GM23248 (cell line): ENCODE results near the gene LSM14A. TPM values are rescaled to one million over a fixed set of nuclear protein-coding genes. Genes with fewer than 3 reads are reported as not detected.
"Not testable (repeated sequence)": the region's sequence is repeated elsewhere in the genome, so short reads cannot be mapped to it uniquely, and the experiment has no call there.

ENCODE experiments used
- DNase-seq: peaks from one replicate; pipeline ENCODE4 v3.0.0-alpha.2; 2015
- H2AFZ ChIP-seq: fragments of 200-600 bp; sonication (generic); 2 replicates; pipeline ENCODE4 v1.6.1; 2016; ENCODE audit warnings: antibody characterized with exemption
- H3F3A ChIP-seq: fragments of 200-600 bp; sonication (generic); 2 replicates; pipeline ENCODE4 v1.6.1; 2016; ENCODE audit warnings: mild to moderate bottlenecking, antibody characterized with exemption, mixed run types; ENCODE audit not compliant: insufficient read depth
- H3K27ac ChIP-seq: fragments of 200-600 bp; sonication (generic); 2 replicates; pipeline ENCODE4 v1.5.1; 2016; ENCODE audit warnings: mild to moderate bottlenecking
- H3K27me3 ChIP-seq: fragments of 200-600 bp; sonication (generic); replicated peaks from 2 replicates; pipeline ENCODE4 v1.6.1; 2016; ENCODE audit warnings: mild to moderate bottlenecking; ENCODE audit not compliant: insufficient read depth
- H3K36me3 ChIP-seq: fragments of 200-600 bp; sonication (generic); 2 replicates; pipeline ENCODE4 v1.6.1; 2016; ENCODE audit warnings: low read depth, mild to moderate bottlenecking
- H3K4me1 ChIP-seq: fragments of 200-600 bp; sonication (generic); 2 replicates; pipeline ENCODE4 v1.6.1; 2016; ENCODE audit warnings: mild to moderate bottlenecking; ENCODE audit not compliant: insufficient read depth
- H3K4me2 ChIP-seq: fragments of 200-600 bp; sonication (generic); one replicate; pipeline ENCODE4 v1.6.1; 2016; ENCODE audit warnings: mild to moderate bottlenecking; ENCODE audit not compliant: unreplicated experiment
- H3K4me3 ChIP-seq: fragments of 200-600 bp; sonication (generic); 2 replicates; pipeline ENCODE4 v1.5.1; 2016; ENCODE audit warnings: mild to moderate bottlenecking
- H3K79me2 ChIP-seq: fragments of 200-600 bp; sonication (generic); 2 replicates; pipeline ENCODE4 v1.6.1; 2016; ENCODE audit warnings: mild to moderate bottlenecking; ENCODE audit not compliant: insufficient read depth
- H3K9ac ChIP-seq: fragments of 200-600 bp; sonication (generic); 2 replicates; pipeline ENCODE4 v1.6.1; 2016; ENCODE audit warnings: mild to moderate bottlenecking
- H3K9me2 ChIP-seq: fragments of 200-600 bp; sonication (generic); 2 replicates; pipeline ENCODE4 v1.6.1; 2016; ENCODE audit warnings: mixed run types, mild to moderate bottlenecking, moderate library complexity; ENCODE audit not compliant: insufficient read depth
- H3K9me3 ChIP-seq: fragments of 200-600 bp; sonication (generic); one replicate; pipeline ENCODE4 v1.6.1; 2017; ENCODE audit warnings: low read depth
- H4K20me1 ChIP-seq: fragments of 200-600 bp; sonication (generic); 2 replicates; pipeline ENCODE4 v1.6.0; 2016; ENCODE audit not compliant: insufficient read depth
- EZH2 ChIP-seq: fragments of 200-600 bp; sonication (generic); IDR thresholded peaks from 2 replicates; pipeline ENCODE4 v1.6.1; 2018; ENCODE audit warnings: antibody characterized with exemption, mild to moderate bottlenecking; ENCODE audit not compliant: insufficient read depth, poor library complexity, severe bottlenecking
- EZH2phosphoT487 ChIP-seq: fragments of 200-600 bp; sonication (generic); IDR thresholded peaks from 2 replicates; pipeline ENCODE4 v1.6.1; 2018; ENCODE audit warnings: antibody characterized with exemption, moderate library complexity, mild to moderate bottlenecking, low read depth; ENCODE audit not compliant: insufficient read depth
- WGBS, 2 experiments: methylation state at CpG; one replicate each; pipeline ENCODE4 v1.1.6; 2015 to 2017; ENCODE audit warnings: low lambda C conversion rate in 2 of 2, low coverage in 1 of 2; ENCODE audit errors: missing lambda C conversion rate in 2 of 2; 5-methylcytosine and 5-hydroxymethylcytosine counted together
- in situ Hi-C: fragments of 300-500 bp; cut with MboI; formaldehyde crosslinking; loops from 2 replicates; pipeline ENCODE4 v1.15.0; 2020
- polyA plus RNA-seq: library from polyadenylated mRNA; unstranded; fragments of >200 nt; fragmentation: Nextera tagmentation; extraction: Ambion mirVana; gene quantifications from 2 replicates; pipeline ENCODE4 v1.2.1, GENCODE V29; 2016
- total RNA-seq: library from RNA; depleted of rRNA; stranded (reverse); fragments of >200 nt; shearing (Covaris generic); gene quantifications from 2 replicates; pipeline ENCODE4 v1.2.3, GENCODE V29; 2014

Gene LSM14A
- total and polyA plus RNA-seq, 2 experiments from 2014 or later = 66.1 to 71.7 TPM

- Histone ChIP-seq H3K36me3 (peaks cover 40% of the 10 kb centered on the region), H3K9me2 (no peaks in the 10 kb centered on the region), H3K9ac (no peak overlapping the region), H4K20me1 (peaks cover 33% of the 10 kb centered on the region; the same call in 1 of the 2 replicates), H3K27me3 (no peaks in the 10 kb centered on the region), H3K4me2 (no peak overlapping the region), H3K4me3 (no peak overlapping the region), H3F3A (no peaks in the 10 kb centered on the region), H3K79me2 (peaks cover 98% of the 10 kb centered on the region), H3K9me3 (no peaks in the 10 kb centered on the region), H3K4me1 (peaks cover 6% of the 10 kb centered on the region), H3K27ac (no peak overlapping the region), H2AFZ (no peak overlapping the region)
- no peak for TF ChIP-seq EZH2
- no peak for TF ChIP-seq EZH2phosphoT487
- in situ Hi-C loops = no loop called here
- no peak for DNase-seq
- 81 to 86% methylated on average over 4 of the region's 4 CpGs for WGBS, 2 experiments
Observed at GRCh38 chr19:34193876-34194275, 21.6 kb downstream of the LSM14A start.

GRCh38 chr19:34201133-34201532 lies 28.8 kb downstream of the LSM14A start:
- H3K4me2 ChIP-seq = no peak overlapping the region
- H3K27me3 ChIP-seq = no peaks in the 10 kb centered on the region
- no peak overlapping the region for H3K9ac ChIP-seq
- 0 out of 2 replicates have a peak, but pooled peaks cover 6% of the 10 kb centered on the region for H3K4me1 ChIP-seq
- no peak overlapping the region for H3K27ac ChIP-seq
- H2AFZ ChIP-seq = no peak overlapping the region
- no peaks in the 10 kb centered on the region for H3F3A ChIP-seq
- WGBS, 2 experiments = 96 to 100% methylated on average over 6 of the region's 6 CpGs
- no peaks in the 10 kb centered on the region for H3K9me2 ChIP-seq
- no peak for TF ChIP-seq EZH2phosphoT487
- no peak for TF ChIP-seq EZH2
- no peak overlapping the region for H3K4me3 ChIP-seq
- H3K9me3 ChIP-seq = no peaks in the 10 kb centered on the region
- DNase-seq = no peak
- H4K20me1 ChIP-seq = 0 out of 2 replicates have a peak, but pooled peaks cover 4% of the 10 kb centered on the region
- peaks cover 47% of the 10 kb centered on the region for H3K36me3 ChIP-seq
- peaks cover 89% of the 10 kb centered on the region for H3K79me2 ChIP-seq
- in situ Hi-C loops = no loop called here

DNA sequence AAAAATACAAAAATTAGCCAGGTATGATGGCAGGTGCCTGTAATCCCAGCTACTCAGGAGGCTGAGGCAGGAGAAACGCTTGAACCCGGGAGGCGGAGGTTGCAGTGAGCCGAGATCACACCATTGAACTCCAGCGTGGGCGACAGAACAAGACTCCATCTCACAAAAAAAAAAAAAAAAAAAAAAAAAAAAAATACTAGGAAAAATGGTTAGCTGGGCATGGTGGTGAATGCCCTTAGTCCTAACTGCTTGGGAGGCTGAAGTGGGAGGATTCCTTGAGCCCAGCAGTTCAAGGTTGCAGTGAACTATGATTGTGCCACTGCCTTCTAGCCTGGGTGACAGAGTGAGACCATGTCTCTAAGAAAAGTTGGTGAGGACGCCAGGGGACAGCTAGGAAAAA lies 33.0 kb downstream of the LSM14A start:
- H3K4me3 ChIP-seq, in situ Hi-C loops, H3K27ac ChIP-seq, H3K9me2 ChIP-seq, H3F3A ChIP-seq, H4K20me1 ChIP-seq, H3K9me3 ChIP-seq, H3K9ac ChIP-seq, H2AFZ ChIP-seq, H3K27me3 ChIP-seq, H3K4me1 ChIP-seq, H3K4me2 ChIP-seq, DNase-seq: not testable (repeated sequence)
- Histone ChIP-seq H3K79me2 (peaks cover 84% of the 10 kb centered on the region), H3K36me3 (peaks cover 38% of the 10 kb centered on the region)
- 95 to 96% methylated on average over 7 of the region's 7 CpGs for WGBS, 2 experiments

DNA sequence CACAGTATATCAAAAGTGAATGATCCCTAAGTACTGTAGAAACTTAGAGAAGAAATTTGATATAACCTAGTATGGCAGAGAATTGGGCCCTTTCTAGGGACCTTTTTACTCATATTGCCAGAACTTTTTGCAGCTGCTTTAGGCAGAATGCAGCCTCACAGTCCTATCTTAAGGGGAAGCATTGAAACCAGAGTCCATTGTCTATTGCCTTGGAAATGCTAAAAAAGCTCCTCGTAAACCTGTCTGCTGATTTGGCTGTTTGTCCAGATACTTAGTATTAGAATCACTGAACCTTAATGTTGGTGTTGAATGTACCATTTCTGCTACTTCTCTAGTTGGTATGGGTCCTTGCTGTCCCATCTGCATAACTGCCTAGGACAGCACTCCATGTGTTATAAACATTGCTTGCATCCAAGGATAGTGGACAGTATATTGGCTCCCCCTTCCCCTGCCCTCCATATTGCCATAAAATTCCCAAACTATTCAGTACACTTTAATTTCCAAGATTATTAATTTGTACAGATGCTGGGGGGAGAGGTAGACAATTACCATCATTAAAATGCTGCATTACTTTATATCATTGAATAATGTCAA lies 36.1 kb downstream of the LSM14A start:
- Histone ChIP-seq H3K79me2 (peaks cover 80% of the 10 kb centered on the region), H3F3A (0 out of 2 replicates have a peak, but pooled peaks cover under 1% of the 10 kb centered on the region), H3K36me3 (peaks cover 50% of the 10 kb centered on the region), H3K9ac (no peak overlapping the region), H3K4me3 (no peak overlapping the region), H2AFZ (no peak overlapping the region), H3K9me2 (no peaks in the 10 kb centered on the region), H3K27me3 (no peaks in the 10 kb centered on the region), H4K20me1 (no peaks in the 10 kb centered on the region), H3K9me3 (no peaks in the 10 kb centered on the region), H3K4me1 (0 out of 2 replicates have a peak, but pooled peaks cover under 1% of the 10 kb centered on the region), H3K4me2 (no peak overlapping the region), H3K27ac (no peak overlapping the region)
- 88 to 100% methylated on average over 1 of the region's 1 CpG for WGBS, 2 experiments
- no peak for DNase-seq
- in situ Hi-C loops = no loop called here
- TF ChIP-seq EZH2 (no peak), EZH2phosphoT487 (no peak)

- H3K4me1 ChIP-seq = no peaks in the 10 kb centered on the region
- peaks cover 52% of the 10 kb centered on the region for H3K36me3 ChIP-seq
Observed at GRCh38 chr19:34209726-34210125, 37.4 kb downstream of the LSM14A start.

More at GRCh38 chr19:34209726-34210125, 37.4 kb downstream of the LSM14A start:
- H3F3A ChIP-seq = 0 out of 2 replicates have a peak, but pooled peaks cover 3% of the 10 kb centered on the region
- no peak for DNase-seq
- H3K9me2 ChIP-seq = no peaks in the 10 kb centered on the region
- no peak overlapping the region for H3K27ac ChIP-seq
- H2AFZ ChIP-seq = no peak overlapping the region
- WGBS, 2 experiments = 85% methylated on average over 4 of the region's 4 CpGs
- H3K27me3 ChIP-seq = no peaks in the 10 kb centered on the region
- H4K20me1 ChIP-seq = no peaks in the 10 kb centered on the region
- no peak overlapping the region for H3K4me3 ChIP-seq
- H3K9ac ChIP-seq = no peak overlapping the region
- H3K79me2 ChIP-seq = peaks cover 82% of the 10 kb centered on the region
- no peaks in the 10 kb centered on the region for H3K9me3 ChIP-seq
- in situ Hi-C loops = no loop called here
- H3K4me2 ChIP-seq = no peak overlapping the region
- TF ChIP-seq EZH2phosphoT487 (no peak), EZH2 (no peak)
